Smooth muscle cell (in vitro differentiated cells): ENCODE measurements around the gene EIF4E2. TPM values are rescaled to one million over a fixed set of nuclear protein-coding genes. Genes with fewer than 3 reads are reported as not detected.

ENCODE experiments used
- DNase-seq: peaks from one replicate; lab custom pipeline; 2025; ENCODE audit not compliant: unreplicated experiment; lab: John Stamatoyannopoulos, UW
- H2AFZ ChIP-seq: fragments of 200-600 bp; sonication (generic); 2 replicates; pipeline ENCODE4 v1.6.0; 2016; ENCODE audit warnings: antibody characterized with exemption, low read depth, mild to moderate bottlenecking
- H3F3A ChIP-seq: fragments of 200-600 bp; sonication (generic); 2 replicates; pipeline ENCODE4 v1.6.0; 2017; ENCODE audit warnings: antibody characterized with exemption, low read depth
- H3K27ac ChIP-seq: fragments of 200-600 bp; sonication (generic); 2 replicates; pipeline ENCODE4 v1.5.1; 2016; ENCODE audit warnings: low read depth, mild to moderate bottlenecking
- H3K27me3 ChIP-seq: fragments of 200-600 bp; sonication (generic); 2 replicates; pipeline ENCODE4 v1.6.1; 2016; ENCODE audit warnings: low read depth, mild to moderate bottlenecking
- H3K36me3 ChIP-seq: fragments of 200-600 bp; sonication (generic); 2 replicates; pipeline ENCODE4 v1.5.1; 2016; ENCODE audit warnings: low read depth
- H3K4me1 ChIP-seq: fragments of 200-600 bp; sonication (generic); 2 replicates; pipeline ENCODE4 v1.5.1; 2016; ENCODE audit warnings: low read depth
- H3K4me2 ChIP-seq: fragments of 200-600 bp; sonication (generic); 2 replicates; pipeline ENCODE4 v1.6.0; 2016; ENCODE audit warnings: mild to moderate bottlenecking
- H3K4me3 ChIP-seq: fragments of 200-600 bp; sonication (generic); 2 replicates; pipeline ENCODE4 v1.5.1; 2016; ENCODE audit warnings: mild to moderate bottlenecking
- H3K79me2 ChIP-seq: fragments of 200-600 bp; sonication (generic); 2 replicates; pipeline ENCODE4 v1.6.0; 2016; ENCODE audit warnings: low read depth, mild to moderate bottlenecking
- H3K9ac ChIP-seq: fragments of 200-600 bp; sonication (generic); 2 replicates; pipeline ENCODE4 v1.6.0; 2016; ENCODE audit warnings: low read depth
- H3K9me3 ChIP-seq: fragments of 200-600 bp; sonication (generic); replicated peaks from 2 replicates; pipeline ENCODE4 v1.5.1; 2016; ENCODE audit warnings: low read depth
- H4K20me1 ChIP-seq: fragments of 200-600 bp; sonication (generic); 2 replicates; pipeline ENCODE4 v1.6.0; 2016; ENCODE audit warnings: low read depth
- CTCF ChIP-seq: fragments of 200-600 bp; sonication (generic); IDR thresholded peaks from 2 replicates; pipeline ENCODE4 v1.5.1; 2017; ENCODE audit warnings: borderline replicate concordance, mild to moderate bottlenecking, antibody characterized with exemption; ENCODE audit not compliant: insufficient read depth, poor library complexity, severe bottlenecking
- WGBS: methylation state at CpG from one replicate; pipeline ENCODE4 v1.1.7; 2016; ENCODE audit warnings: low lambda C conversion rate; 5-methylcytosine and 5-hydroxymethylcytosine counted together
- polyA plus RNA-seq: library from polyadenylated mRNA; unstranded; fragments of >200 nt; fragmentation: Nextera tagmentation; extraction: Ambion mirVana; gene quantifications from 2 replicates; pipeline ENCODE4 v1.2.1, GENCODE V29; 2016
- total RNA-seq: library from RNA; depleted of rRNA; stranded (reverse); fragments of >200 nt; gene quantifications from 2 replicates; pipeline ENCODE4 v1.2.3, GENCODE V29; 2014

EIF4E2 gene
- total and polyA plus RNA-seq, 2 experiments from 2014 or later, result 83.1 to 189 TPM

DNA sequence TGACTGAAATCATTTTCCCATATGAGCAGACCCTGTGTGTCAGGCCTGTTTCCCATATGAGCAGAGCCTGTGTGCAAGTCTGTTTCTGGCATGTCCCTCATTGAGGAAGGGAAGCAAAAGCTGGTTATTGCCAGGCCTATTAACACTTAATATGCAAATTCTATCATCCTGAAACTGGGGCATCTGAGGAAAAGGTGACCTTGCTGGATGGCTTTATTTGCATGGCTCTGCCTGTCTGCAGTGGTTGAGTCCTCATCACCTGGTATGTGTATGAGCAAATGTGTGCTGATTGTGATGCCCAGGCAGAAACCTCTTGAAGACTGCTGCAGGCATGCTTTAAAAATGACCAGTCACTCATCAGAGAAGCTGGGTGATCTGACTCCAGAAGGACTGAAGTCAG is 31.2 kb downstream of the EIF4E2 start:
- H3F3A ChIP-seq, result no peaks in the 10 kb centered on the region
- H4K20me1 ChIP-seq, result no peaks in the 10 kb centered on the region
- no peak overlapping the region for H2AFZ ChIP-seq
- no peaks in the 10 kb centered on the region for H3K79me2 ChIP-seq
- H3K4me2 ChIP-seq, result no peak overlapping the region
- no peaks in the 10 kb centered on the region for H3K27me3 ChIP-seq
- TF ChIP-seq CTCF, result no peak
- H3K9me3 ChIP-seq, result no peaks in the 10 kb centered on the region
- no peak overlapping the region for H3K4me3 ChIP-seq
- H3K36me3 ChIP-seq, result no peaks in the 10 kb centered on the region
- DNase-seq, result no peak
- H3K4me1 ChIP-seq, result no peaks in the 10 kb centered on the region
- H3K27ac ChIP-seq, result no peak overlapping the region
- no peak overlapping the region for H3K9ac ChIP-seq

GRCh38 chr2:232584238-232584637 is 33.7 kb downstream of the EIF4E2 start:
- H4K20me1 ChIP-seq, result no peaks in the 10 kb centered on the region
- no peak overlapping the region for H3K4me2 ChIP-seq
- no peak for TF ChIP-seq CTCF
- DNase-seq, result no peak
- H2AFZ ChIP-seq, result no peak overlapping the region
- H3K79me2 ChIP-seq, result no peaks in the 10 kb centered on the region
- no peaks in the 10 kb centered on the region for H3K36me3 ChIP-seq
- H3K27me3 ChIP-seq, result no peaks in the 10 kb centered on the region
- H3K9ac ChIP-seq, result no peak overlapping the region
- no peaks in the 10 kb centered on the region for H3K9me3 ChIP-seq
- no peak overlapping the region for H3K27ac ChIP-seq
- 90% methylated on average over 6 of the region's 6 CpGs for WGBS
- H3K4me3 ChIP-seq, result no peak overlapping the region
- no peaks in the 10 kb centered on the region for H3K4me1 ChIP-seq
- no peaks in the 10 kb centered on the region for H3F3A ChIP-seq

GRCh38 chr2:232586943-232587505 is 36.5 kb downstream of the EIF4E2 start:
- no peak overlapping the region for H3K9ac ChIP-seq
- 90% methylated on average over 5 of the region's 5 CpGs for WGBS
- no peak for TF ChIP-seq CTCF

GRCh38 chr2:232587512-232587911 is 37.0 kb downstream of the EIF4E2 start:
- Histone ChIP-seq H4K20me1 (no peaks in the 10 kb centered on the region), H3K27ac (no peak overlapping the region), H3K36me3 (no peaks in the 10 kb centered on the region), H3F3A (no peaks in the 10 kb centered on the region), H3K9ac (no peak overlapping the region), H3K4me3 (no peak overlapping the region), H2AFZ (no peak overlapping the region), H3K4me2 (no peak overlapping the region), H3K79me2 (no peaks in the 10 kb centered on the region), H3K27me3 (no peaks in the 10 kb centered on the region), H3K9me3 (no peaks in the 10 kb centered on the region), H3K4me1 (no peaks in the 10 kb centered on the region)
- DNase-seq, result no peak
- 92% methylated on average over 7 of the region's 7 CpGs for WGBS
- TF ChIP-seq CTCF, result no peak

More at GRCh38 chr2:232586943-232587505, 36.5 kb downstream of the EIF4E2 start:
- Histone ChIP-seq H3K4me2 (no peak overlapping the region), H3K27ac (no peak overlapping the region), H3K4me1 (no peaks in the 10 kb centered on the region), H3F3A (no peaks in the 10 kb centered on the region), H3K36me3 (no peaks in the 10 kb centered on the region), H3K9me3 (no peaks in the 10 kb centered on the region), H3K4me3 (no peak overlapping the region), H3K79me2 (no peaks in the 10 kb centered on the region), H2AFZ (no peak overlapping the region), H3K27me3 (no peaks in the 10 kb centered on the region), H4K20me1 (no peaks in the 10 kb centered on the region)
- no peak for DNase-seq
